KG1 (cell line): ENCODE measurements around the gene SMARCC1.

ENCODE experiments used
- DNase-seq: peaks from one replicate; lab custom pipeline; 2025; lab: John Stamatoyannopoulos, UW

SMARCC1 gene

GRCh38 chr3:47588053-47588452 is 193.6 kb downstream of the SMARCC1 start:
- DNase-seq = no peak

DNA sequence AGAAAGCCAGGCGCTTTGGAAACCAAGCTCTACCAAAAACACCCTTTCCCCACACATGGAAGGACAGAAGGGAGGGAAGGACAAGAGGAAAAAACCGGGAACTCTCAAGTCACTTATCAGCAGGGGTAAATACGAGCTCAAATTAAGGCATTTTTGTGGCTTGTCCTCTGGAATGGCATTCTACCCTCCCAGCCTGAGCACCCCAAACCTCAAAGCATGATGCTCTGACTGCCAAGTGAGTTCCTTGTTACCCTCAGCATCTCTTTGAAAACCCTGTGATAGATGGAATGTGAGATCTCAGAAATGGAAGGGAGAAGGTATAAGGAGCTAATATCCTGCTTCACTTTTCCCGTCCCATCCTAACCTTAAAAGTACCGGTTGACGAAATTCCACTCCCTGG is 194.9 kb downstream of the SMARCC1 start:
- no peak for DNase-seq

- DNase-seq = no peak
Measured at GRCh38 chr3:47583320-47584075, 198.2 kb downstream of the SMARCC1 start.

DNA sequence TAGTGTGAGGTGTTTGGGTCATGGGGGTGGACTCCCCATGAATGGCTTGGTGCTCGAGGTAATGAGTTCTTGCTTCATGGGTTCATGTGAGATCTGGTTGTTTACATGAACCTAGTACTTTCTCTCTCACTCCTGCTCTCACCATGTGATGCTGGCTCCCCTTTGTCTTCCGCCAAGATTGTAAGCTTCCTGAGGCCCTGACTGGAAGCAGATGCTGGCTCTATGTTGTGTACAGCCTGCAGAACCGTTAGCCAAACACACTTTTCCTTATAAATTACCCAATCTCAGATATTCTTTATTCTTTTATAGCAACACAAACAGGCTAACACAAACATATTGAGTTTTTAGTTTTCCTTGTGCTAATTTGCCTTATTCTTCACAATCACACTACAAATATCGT is 199.9 kb downstream of the SMARCC1 start:
- DNase-seq = no peak

DNA sequence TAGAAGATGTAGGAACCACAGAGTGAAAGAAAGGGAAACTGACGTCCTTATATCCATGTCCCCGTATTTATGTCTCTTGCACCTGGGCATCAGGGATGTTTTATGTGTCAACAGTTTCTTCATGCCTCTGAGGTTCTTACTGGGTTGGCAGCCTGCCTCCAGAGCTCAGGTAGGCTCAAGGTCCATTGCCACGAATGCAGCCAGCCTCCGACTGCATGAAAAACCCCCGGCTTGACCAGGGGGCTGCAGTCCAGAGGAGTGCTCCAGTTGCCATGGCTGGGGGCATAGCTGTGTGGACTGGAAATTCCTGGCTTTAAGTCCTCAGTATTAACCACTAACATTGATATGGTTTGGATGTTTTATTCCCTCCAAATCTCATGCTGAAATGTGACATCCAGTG is 200.3 kb downstream of the SMARCC1 start:
- DNase-seq = no peak

DNA sequence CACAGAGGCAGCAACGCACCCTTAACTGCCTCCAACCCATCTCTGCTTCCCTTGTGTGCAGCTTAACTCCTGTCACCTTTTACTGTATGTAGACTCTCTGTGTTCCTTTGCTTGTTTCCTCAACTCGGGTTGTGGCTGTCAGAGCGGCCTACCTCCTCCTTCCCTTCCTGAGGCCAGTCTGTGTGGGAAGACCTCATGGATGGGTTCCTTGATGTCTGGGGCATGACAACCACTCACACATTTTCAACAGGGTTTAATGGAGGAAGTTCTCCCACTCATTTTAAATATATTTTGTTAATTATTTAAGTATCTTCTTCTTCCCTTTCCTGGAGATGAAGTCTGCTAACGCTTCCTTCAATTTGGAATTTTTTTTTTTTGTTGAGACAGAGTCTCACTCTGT is 201.2 kb downstream of the SMARCC1 start:
- no peak for DNase-seq

DNA sequence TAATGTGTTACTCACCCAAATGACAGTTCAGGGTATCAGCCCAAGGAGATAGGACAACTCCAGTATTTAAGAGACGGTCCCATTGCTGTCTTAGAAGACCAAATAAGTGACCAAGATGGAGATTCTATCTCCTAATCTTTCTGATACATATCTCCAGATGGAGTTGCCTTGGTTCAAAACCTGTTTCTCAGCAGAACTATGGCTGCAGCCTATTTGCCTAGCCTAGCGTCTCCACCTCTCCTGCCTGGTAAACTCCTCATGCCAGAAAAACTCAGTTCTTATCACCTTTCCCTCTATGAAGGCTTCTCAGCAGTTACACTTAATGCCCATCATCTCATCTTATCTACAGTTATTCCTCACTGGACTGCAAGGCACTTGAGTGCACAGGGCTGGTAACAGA is 201.8 kb downstream of the SMARCC1 start:
- no peak for DNase-seq

DNA sequence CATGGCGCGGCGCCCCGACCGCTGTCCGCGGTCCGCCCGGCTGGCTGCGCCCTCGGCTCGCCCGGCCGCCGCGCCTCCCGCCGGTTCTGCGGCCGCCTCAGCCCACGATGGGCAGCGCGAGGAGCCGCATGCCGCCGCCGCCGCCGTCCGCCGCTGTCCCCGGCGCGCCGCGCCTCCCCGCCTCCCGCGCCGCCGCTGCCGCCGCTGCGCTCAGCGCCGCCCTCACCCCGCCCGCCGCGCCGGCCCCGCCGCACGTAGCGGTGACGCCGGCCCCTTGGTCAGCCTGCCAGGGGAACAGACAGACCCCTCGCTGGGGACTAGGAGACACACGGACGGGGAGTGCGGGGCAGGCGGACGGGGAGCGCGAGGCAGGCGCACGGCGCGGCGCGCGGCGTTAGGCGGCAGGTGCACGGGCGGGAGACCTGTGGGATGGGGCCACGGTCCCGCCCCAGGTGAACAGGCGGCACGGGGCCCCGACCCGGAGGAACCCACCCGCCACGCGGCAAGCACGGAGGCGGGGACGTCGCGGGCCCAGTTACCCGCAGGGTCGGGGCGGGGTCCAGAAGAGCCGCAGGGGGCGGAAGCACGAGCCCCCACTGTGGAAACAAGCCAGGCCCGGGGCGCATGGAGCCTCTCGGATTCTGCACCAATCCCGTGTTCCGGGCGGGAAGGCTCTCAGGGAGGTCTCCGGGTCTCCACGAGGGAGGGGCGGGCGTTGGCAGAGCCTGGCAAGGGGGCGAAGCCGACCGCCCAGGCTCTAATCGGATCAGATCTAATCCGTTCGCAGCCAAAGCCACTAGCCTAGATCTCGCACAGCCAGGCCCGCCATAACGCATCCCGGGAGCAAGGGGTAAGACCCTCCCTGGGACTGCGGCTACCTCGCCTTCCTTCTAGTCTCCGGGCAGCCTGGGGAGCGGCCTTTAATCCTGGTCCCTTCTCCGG is 202.7 kb downstream of the SMARCC1 start, which contains the start of gene CSPG5:
CSPG5 (minus strand) TSS at position 175 of the 942 bp plus-strand sequence; CDS start at position 3, 172 bp downstream.
- no peak for DNase-seq

GRCh38 chr3:47578119-47578632 is 203.5 kb downstream of the SMARCC1 start:
- DNase-seq = no peak

DNA sequence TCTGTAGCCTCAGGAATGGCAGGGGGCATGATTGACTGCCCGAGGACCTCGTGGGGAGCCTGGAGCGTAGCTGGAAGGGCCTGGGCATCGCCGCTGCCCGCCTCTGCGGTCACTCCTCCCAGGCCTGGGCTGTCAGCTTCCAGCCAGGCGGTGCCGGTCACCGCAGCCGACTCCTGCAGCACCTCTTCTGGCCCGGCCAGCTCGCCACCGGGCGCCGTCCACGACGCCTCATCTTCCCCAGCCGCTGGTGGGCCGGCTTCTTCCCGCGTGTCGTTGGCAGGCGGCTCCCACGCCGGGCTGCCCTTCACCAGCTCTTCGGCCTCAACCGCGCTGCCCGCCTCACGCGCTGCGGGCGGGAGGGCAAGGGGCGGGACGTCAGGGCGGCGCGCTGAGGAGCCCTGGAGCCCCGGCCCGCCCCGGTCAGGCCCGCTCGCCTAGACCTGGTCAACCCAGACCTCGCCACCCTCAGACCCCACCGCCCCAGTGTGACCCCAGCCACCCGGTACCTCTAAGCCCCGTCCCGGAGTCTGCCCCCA is 204.0 kb downstream of the SMARCC1 start:
- DNase-seq = no peak

GRCh38 chr3:47573190-47574172 is 208.2 kb downstream of the SMARCC1 start:
- DNase-seq = no peak

DNA sequence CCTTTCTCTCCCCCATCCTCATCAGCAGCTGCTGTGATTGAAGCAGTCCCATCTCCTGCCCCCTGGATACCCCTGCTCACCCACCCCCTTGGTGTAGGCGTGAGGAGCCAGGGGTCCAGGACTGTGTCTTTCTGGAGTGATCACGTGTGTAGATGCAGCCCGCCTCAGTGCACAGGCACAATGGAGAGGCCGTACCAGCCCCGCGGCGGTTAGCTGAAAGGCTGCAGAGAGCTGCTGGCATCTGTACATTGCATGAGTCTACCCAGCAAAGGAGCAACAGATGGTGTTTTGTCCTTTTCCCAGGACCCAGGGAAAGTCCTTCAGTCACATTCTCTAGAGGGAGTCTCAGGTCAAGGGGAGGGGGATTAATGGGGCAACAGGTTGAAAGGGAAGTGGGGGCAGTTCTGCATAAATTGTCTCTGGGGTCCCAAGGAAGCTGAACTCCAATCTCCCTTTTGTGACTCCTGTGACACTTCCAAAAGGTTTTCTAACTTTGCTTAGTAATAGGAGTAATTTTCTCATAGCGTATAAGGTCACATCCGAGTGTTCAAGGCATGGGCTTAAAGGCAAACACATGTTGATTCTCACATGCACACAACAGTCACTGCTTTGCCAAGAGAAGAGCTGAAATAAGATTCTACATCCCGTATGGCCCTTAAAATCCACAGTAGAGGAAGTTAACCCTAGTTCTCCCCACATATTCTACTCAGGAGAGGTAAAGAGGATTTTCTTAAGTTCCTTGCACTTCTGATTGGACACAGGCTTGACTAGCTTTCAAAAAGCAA is 210.1 kb downstream of the SMARCC1 start:
- DNase-seq = no peak

DNA sequence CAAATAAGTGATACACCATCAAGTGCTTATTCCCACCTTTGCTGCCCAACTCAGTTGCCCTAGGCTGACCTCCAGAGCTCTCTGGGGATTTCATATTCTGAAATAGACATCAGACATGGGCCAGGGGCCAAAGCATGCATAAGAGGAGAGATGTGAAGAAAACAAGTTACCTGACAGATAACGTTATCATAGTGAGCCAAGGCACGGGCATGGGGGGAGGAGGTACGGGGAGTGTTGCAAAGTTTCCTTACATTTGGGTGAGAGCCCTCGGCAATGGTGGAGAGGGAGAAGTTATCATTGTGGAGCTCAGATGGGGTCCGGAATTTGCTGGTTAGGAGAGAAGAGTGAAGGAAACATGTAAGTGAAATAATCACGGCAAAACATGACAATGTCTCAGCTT is 212.8 kb downstream of the SMARCC1 start:
- no peak for DNase-seq

GRCh38 chr3:47567149-47567548 is 214.5 kb downstream of the SMARCC1 start:
- DNase-seq = no peak

GRCh38 chr3:47566667-47567066 is 215.0 kb downstream of the SMARCC1 start:
- DNase-seq = no peak

DNA sequence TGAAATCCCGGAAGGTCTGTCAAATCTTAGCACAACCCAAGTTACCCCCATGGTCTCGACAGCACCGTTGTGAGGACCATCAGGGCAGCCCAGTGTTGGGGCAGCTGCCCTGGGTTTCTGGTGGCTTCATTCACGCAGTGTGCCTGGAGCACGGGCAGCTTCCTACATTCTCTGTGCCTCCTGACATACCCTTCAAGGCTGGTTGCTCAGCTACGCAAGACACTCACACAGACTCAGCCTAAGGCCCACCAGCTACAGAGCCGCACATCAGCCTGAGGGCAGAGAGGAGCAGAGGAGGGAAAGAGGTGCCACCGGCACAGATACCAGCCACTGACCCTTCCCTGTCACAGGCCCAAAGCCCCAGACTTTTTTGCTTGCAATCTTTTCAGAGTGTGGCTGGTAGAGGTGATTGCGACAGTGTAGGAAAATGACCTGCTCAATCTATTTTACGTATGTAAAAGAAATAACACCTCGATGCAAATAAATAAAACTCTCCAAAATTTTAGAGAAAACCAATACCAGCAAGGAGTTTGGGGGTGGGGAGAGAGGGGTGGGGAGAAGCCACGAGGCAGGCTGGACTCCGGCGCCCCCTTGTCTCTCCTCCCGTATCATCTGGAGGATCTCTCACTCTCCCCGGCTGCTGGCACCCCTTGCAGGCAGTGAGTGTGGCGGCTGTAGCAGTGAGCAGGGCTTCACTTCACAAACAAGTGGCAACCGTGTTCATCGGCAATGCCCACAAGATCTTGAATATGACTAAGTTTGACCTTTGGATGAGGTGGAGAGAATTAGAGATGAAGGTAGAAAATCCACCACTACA is 215.8 kb downstream of the SMARCC1 start:
- no peak for DNase-seq

DNA sequence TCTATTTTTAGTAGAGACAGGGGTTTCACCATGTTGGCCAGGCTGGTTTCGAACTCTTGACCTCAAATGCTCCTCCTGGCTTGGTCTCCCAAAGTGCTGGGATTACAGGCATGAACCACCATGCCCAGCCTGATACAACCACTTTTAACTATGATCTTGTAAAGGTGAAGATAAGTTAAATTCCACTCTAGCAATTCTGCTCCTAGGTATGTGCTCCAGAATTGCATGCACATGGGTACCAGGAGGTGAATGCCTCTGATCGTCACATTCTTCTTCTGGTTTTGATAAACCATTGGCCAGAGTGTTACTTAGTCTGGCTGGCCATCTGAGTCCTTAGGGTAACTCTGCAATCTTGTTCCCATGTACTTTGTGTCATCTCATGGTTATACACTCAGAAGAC is 225.3 kb downstream of the SMARCC1 start:
- DNase-seq = no peak

DNA sequence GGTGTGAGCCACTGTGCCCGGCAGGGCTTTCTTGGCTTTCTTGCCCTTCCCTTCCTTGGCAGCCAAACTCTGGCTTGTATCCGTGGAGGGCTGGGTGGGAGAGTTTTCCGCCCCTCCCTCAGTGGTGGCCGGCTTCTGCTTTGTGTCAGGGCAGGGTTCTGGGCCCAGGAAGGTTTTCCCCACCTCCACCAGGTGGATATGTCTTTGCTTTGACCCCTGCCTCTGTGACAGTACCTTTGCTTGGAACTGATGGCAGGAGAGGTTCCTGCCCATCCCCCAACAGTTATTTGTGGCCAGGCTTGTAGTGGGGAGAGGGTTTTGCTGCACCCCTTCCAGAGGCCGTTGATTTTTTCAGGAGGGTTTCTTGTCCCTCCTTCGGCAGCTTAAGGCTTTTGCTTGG is 227.4 kb downstream of the SMARCC1 start:
- DNase-seq = no peak

GRCh38 chr3:47553407-47553806 is 228.3 kb downstream of the SMARCC1 start:
- no peak for DNase-seq
